Effector memory CD8-positive, alpha-beta T cell (primary cell): Measurements from ENCODE around the gene SHANK2.
A peak's percentile ranks its signal among the peaks of the same experiment; 100 is the strongest.

Source experiments
- ATAC-seq: fragments of 150-1000 bp; cut with Tn5 transposase; replicated peaks from 2 replicates; pipeline ENCODE4 v1.10.0; 2021; ENCODE audit warnings: mild to moderate bottlenecking, moderate library complexity
- DNase-seq, 3 experiments: peaks; one replicate each; pipeline ENCODE4 v3.0.0; 2021
- H3K27ac Mint-ChIP-seq, 2 donors: one replicate each; pipeline ENCODE4 v1.8.0; 2022; ENCODE audit warnings: mild to moderate bottlenecking in 2 of 2, mixed read lengths in 2 of 2, moderate library complexity in 2 of 2
- H3K27me3 Mint-ChIP-seq, 2 donors: one replicate each; pipeline ENCODE4 v1.8.0; 2022; ENCODE audit warnings: mixed read lengths in 2 of 2
- H3K36me3 Mint-ChIP-seq: one replicate; pipeline ENCODE4 v1.8.0; 2022; ENCODE audit warnings: mild to moderate bottlenecking, moderate library complexity, mixed read lengths; ENCODE audit not compliant: insufficient read depth
- H3K4me1 Mint-ChIP-seq, 2 donors: one replicate each; pipeline ENCODE4 v1.8.0; 2022; ENCODE audit warnings: low read depth in 2 of 2, mixed read lengths in 2 of 2
- H3K4me3 Mint-ChIP-seq, 2 donors: one replicate each; pipeline ENCODE4 v1.8.0; 2022; ENCODE audit warnings: mild to moderate bottlenecking in 2 of 2, mixed read lengths in 2 of 2, moderate library complexity in 2 of 2
- H3K9me3 Mint-ChIP-seq, 2 donors: one replicate each; pipeline ENCODE4 v1.8.0; 2022; ENCODE audit warnings: mixed read lengths in 2 of 2

SHANK2 gene

GRCh38 chr11:71245601-71246391 lies 6.6 kb downstream of the SHANK2 start:
- no peak for DNase-seq
- Mint-ChIP-seq H3K4me1 (no peaks in the 10 kb centered on the region), H3K9me3 (no peaks in the 10 kb centered on the region), H3K36me3 (peaks cover 1% of the 10 kb centered on the region), H3K27me3 (peaks cover 37 to 62% of the 10 kb centered on the region in 2 donors), H3K27ac (no peak overlapping the region), H3K4me3 (no peak overlapping the region)
- ATAC-seq, result no peak

GRCh38 chr11:71244116-71244810 lies 8.1 kb downstream of the SHANK2 start:
- Mint-ChIP-seq H3K4me3 (no peak overlapping the region), H3K4me1 (no peaks in the 10 kb centered on the region), H3K27ac (no peak overlapping the region), H3K27me3 (peaks cover 26 to 60% of the 10 kb centered on the region in 2 donors), H3K9me3 (no peaks in the 10 kb centered on the region), H3K36me3 (no peaks in the 10 kb centered on the region)
- DNase-seq (no peak), ATAC-seq (no peak)

- H3K27me3 Mint-ChIP-seq, result peaks cover 29 to 57% of the 10 kb centered on the region in 2 donors
- H3K4me1 Mint-ChIP-seq, result no peaks in the 10 kb centered on the region
- no peaks in the 10 kb centered on the region for H3K9me3 Mint-ChIP-seq
- DNase-seq (no peak), ATAC-seq (no peak)
- no peak overlapping the region for H3K27ac Mint-ChIP-seq
- no peaks in the 10 kb centered on the region for H3K36me3 Mint-ChIP-seq
- no peak overlapping the region for H3K4me3 Mint-ChIP-seq
Measured at GRCh38 chr11:71242391-71242790, 10.0 kb downstream of the SHANK2 start.

- DNase-seq (no peak), ATAC-seq (no peak)
- peaks cover 29 to 60% of the 10 kb centered on the region in 2 donors for H3K27me3 Mint-ChIP-seq
Measured at GRCh38 chr11:71241721-71242259, 10.6 kb downstream of the SHANK2 start.

GRCh38 chr11:71240865-71241691 lies 11.3 kb downstream of the SHANK2 start:
- peak overlapping the region in 1 of 2 donors; percentile 23 for H3K27ac Mint-ChIP-seq
- no peaks in the 10 kb centered on the region for H3K4me1 Mint-ChIP-seq
- no peak for DNase-seq

More at GRCh38 chr11:71241721-71242259, 10.6 kb downstream of the SHANK2 start:
- Mint-ChIP-seq H3K36me3 (no peaks in the 10 kb centered on the region), H3K27ac (no peak overlapping the region), H3K9me3 (no peaks in the 10 kb centered on the region), H3K4me1 (no peaks in the 10 kb centered on the region), H3K4me3 (no peak overlapping the region)

GRCh38 chr11:71240061-71240690 lies 12.2 kb downstream of the SHANK2 start:
- Mint-ChIP-seq H3K4me3 (no peak overlapping the region), H3K4me1 (no peaks in the 10 kb centered on the region), H3K27me3 (peaks cover 29 to 67% of the 10 kb centered on the region in 2 donors), H3K36me3 (no peaks in the 10 kb centered on the region), H3K27ac (no peak overlapping the region), H3K9me3 (no peaks in the 10 kb centered on the region)
- ATAC-seq, result no peak
- no peak for DNase-seq

More at GRCh38 chr11:71240865-71241691, 11.3 kb downstream of the SHANK2 start:
- no peak for ATAC-seq
- no peak overlapping the region for H3K4me3 Mint-ChIP-seq
- no peaks in the 10 kb centered on the region for H3K9me3 Mint-ChIP-seq
- peaks cover 29 to 67% of the 10 kb centered on the region in 2 donors for H3K27me3 Mint-ChIP-seq
- H3K36me3 Mint-ChIP-seq, result no peaks in the 10 kb centered on the region

GRCh38 chr11:71239581-71239980 lies 12.8 kb downstream of the SHANK2 start:
- Mint-ChIP-seq H3K9me3 (no peaks in the 10 kb centered on the region), H3K4me3 (no peak overlapping the region), H3K27me3 (peaks cover 32 to 72% of the 10 kb centered on the region in 2 donors), H3K4me1 (no peaks in the 10 kb centered on the region), H3K27ac (no peak overlapping the region), H3K36me3 (no peaks in the 10 kb centered on the region)
- no peak for ATAC-seq
- DNase-seq, result no peak

- no peak for DNase-seq
- H3K36me3 Mint-ChIP-seq, result no peaks in the 10 kb centered on the region
- H3K27ac Mint-ChIP-seq, result no peak overlapping the region
- no peak overlapping the region for H3K4me3 Mint-ChIP-seq
- peaks cover 33 to 75% of the 10 kb centered on the region in 2 donors for H3K27me3 Mint-ChIP-seq
- ATAC-seq, result no peak
- H3K9me3 Mint-ChIP-seq, result no peaks in the 10 kb centered on the region
- H3K4me1 Mint-ChIP-seq, result no peaks in the 10 kb centered on the region
Measured at GRCh38 chr11:71238941-71239340, 13.4 kb downstream of the SHANK2 start.

GRCh38 chr11:71238285-71238875 lies 14.0 kb downstream of the SHANK2 start:
- DNase-seq (no peak), ATAC-seq (no peak)
- Mint-ChIP-seq H3K4me3 (no peak overlapping the region), H3K36me3 (no peaks in the 10 kb centered on the region), H3K4me1 (no peaks in the 10 kb centered on the region), H3K27ac (no peak overlapping the region), H3K9me3 (no peaks in the 10 kb centered on the region), H3K27me3 (peaks cover 33 to 76% of the 10 kb centered on the region in 2 donors)

GRCh38 chr11:71237853-71238252 lies 14.5 kb downstream of the SHANK2 start:
- no peak overlapping the region for H3K4me3 Mint-ChIP-seq
- DNase-seq, result no peak
- H3K9me3 Mint-ChIP-seq, result no peaks in the 10 kb centered on the region
- no peak for ATAC-seq
- peaks cover 30 to 76% of the 10 kb centered on the region in 2 donors for H3K27me3 Mint-ChIP-seq
- H3K36me3 Mint-ChIP-seq, result no peaks in the 10 kb centered on the region
- H3K4me1 Mint-ChIP-seq, result no peaks in the 10 kb centered on the region
- H3K27ac Mint-ChIP-seq, result no peak overlapping the region

- Mint-ChIP-seq H3K4me3 (no peak overlapping the region), H3K36me3 (no peaks in the 10 kb centered on the region), H3K9me3 (no peaks in the 10 kb centered on the region), H3K4me1 (no peaks in the 10 kb centered on the region), H3K27ac (no peak overlapping the region), H3K27me3 (peaks cover 24 to 69% of the 10 kb centered on the region in 2 donors)
- ATAC-seq (no peak), DNase-seq (no peak)
Measured at GRCh38 chr11:71236836-71237475, 15.4 kb downstream of the SHANK2 start.

GRCh38 chr11:71235719-71236118 lies 16.7 kb downstream of the SHANK2 start:
- Mint-ChIP-seq H3K4me1 (no peaks in the 10 kb centered on the region), H3K9me3 (no peaks in the 10 kb centered on the region), H3K27me3 (peaks cover 17 to 61% of the 10 kb centered on the region in 2 donors), H3K27ac (no peak overlapping the region), H3K36me3 (no peaks in the 10 kb centered on the region), H3K4me3 (no peak overlapping the region)
- no peak for DNase-seq
- ATAC-seq, result no peak
